Measurements from ENCODE around the gene ASPN.

Gene ASPN

DNA sequence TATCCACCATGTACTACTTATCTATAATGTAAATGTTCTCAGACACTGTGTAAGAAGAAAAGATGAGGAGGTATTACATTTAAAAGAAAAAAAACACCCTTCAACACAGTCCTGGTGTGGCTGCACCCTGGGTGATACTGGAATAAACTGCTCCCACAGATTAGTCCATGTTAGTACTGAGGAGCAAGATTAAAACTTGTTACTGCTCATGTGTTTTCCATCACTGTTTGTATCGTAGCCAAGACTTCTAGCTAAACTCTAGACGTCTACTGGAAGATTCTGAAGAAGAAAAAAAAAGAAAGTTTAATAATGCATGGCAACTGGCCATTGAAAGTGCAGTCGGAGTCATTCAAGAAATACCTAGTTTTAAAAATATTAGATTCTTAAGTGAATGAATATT, at the start of gene ASPN:
ASPN (minus strand) TSS at position 178 of the 400 bp plus-strand sequence.
- H2AFZ ChIP-seq (ENCODE audit: low read length): no peak within 1 kb of the TSS
- no peaks in the 10 kb centered on the region for H3K27me3 ChIP-seq (ENCODE audit: insufficient read depth, low read length)
- H3F3A ChIP-seq (ENCODE audit: insufficient read depth, low read length): no peaks in the 10 kb centered on the region
- no peaks in the 10 kb centered on the region for H3K4me1 ChIP-seq (ENCODE audit: insufficient read depth, low read length, severe bottlenecking)
- no peaks in the 10 kb centered on the region for H4K20me1 ChIP-seq (ENCODE audit: insufficient read depth, low read length)
- H3K9me2 ChIP-seq (ENCODE audit: low read depth, low read length): no peaks in the 10 kb centered on the region
- no peaks in the 10 kb centered on the region for H3K9me3 ChIP-seq (ENCODE audit: low read length)
- TF ChIP-seq CTCF (IDR thresholded peaks at IDR 0.05; ENCODE audit: low read length) (no peak), EZH2 (IDR thresholded peaks at IDR 0.05; ENCODE audit: borderline replicate concordance, low read length) (no peak)
- no peaks in the 10 kb centered on the region for H3K79me2 ChIP-seq (ENCODE audit: insufficient read depth, low read length)
- H3K9ac ChIP-seq (ENCODE audit: low read length): no peak within 1 kb of the TSS
- no peak within 1 kb of the TSS for H3K4me3 ChIP-seq (ENCODE audit: low read depth, low read length, poor library complexity, severe bottlenecking)
- H3K36me3 ChIP-seq (ENCODE audit: insufficient read depth, low read length): no peaks in the 10 kb centered on the region; the same call in 1 of the 2 replicates
- H3K4me2 ChIP-seq (ENCODE audit: low read length): no peak within 1 kb of the TSS
- H3K27ac ChIP-seq (ENCODE audit: low read depth, low read length, poor library complexity, severe bottlenecking): no peak within 1 kb of the TSS

DNA sequence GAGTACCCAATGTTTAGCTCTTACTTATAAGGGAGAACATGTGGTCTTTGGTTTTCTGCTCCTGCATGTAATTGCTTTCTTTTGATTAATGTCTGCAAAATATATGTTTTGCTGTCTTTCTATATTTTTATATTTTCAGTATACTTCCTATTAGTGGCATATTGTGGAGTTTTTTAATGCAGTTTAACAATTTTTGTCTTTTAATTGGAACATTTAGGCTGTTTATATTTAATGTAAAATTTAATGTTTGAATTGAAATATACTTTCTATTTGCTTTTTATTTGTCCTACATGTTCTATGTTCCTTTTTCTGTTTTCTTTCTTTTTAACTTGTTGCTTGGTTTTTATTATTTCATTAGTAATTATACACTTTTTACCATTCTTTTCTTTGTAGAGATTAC, 48.6 kb upstream of the ASPN start:
- TF ChIP-seq CTCF (IDR thresholded peaks at IDR 0.05; ENCODE audit: low read length): no peak
- no peak for TF ChIP-seq EZH2 (IDR thresholded peaks at IDR 0.05; ENCODE audit: borderline replicate concordance, low read length)
- H3K27me3 ChIP-seq (ENCODE audit: insufficient read depth, low read length): no peaks in the 10 kb centered on the region

DNA sequence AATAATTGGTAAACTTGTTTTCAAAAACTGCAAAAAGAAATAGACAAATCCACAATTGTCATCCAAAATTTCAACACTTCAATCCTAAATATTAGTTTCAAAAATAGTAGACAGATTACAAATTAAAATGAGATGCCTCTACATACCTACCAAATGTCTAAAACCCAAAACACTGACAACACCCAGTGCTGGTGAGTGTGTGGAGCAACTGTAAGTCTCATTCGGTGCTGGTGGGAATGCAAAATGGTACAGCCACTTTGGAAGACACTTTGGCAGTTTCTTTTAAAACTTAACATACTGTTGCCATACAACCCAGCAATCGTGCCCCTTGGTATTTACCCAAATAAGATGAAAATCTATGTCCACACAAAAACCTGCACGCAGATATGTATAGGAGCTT, 46.8 kb upstream of the ASPN start:
- no peaks in the 10 kb centered on the region for H3K27me3 ChIP-seq (ENCODE audit: insufficient read depth, low read length)
- H3K36me3 ChIP-seq (ENCODE audit: insufficient read depth, low read length): no peaks in the 10 kb centered on the region
- H3K9me3 ChIP-seq (ENCODE audit: low read length): no peaks in the 10 kb centered on the region
- H3F3A ChIP-seq (ENCODE audit: insufficient read depth, low read length): no peaks in the 10 kb centered on the region
- no peaks in the 10 kb centered on the region for H4K20me1 ChIP-seq (ENCODE audit: insufficient read depth, low read length)
- no peak overlapping the region for H2AFZ ChIP-seq (ENCODE audit: low read length)
- no peaks in the 10 kb centered on the region for H3K79me2 ChIP-seq (ENCODE audit: insufficient read depth, low read length)
- no peak overlapping the region for H3K4me2 ChIP-seq (ENCODE audit: low read length)
- H3K9ac ChIP-seq (ENCODE audit: low read length): no peak overlapping the region
- no peaks in the 10 kb centered on the region for H3K9me2 ChIP-seq (ENCODE audit: low read depth, low read length)
- H3K4me3 ChIP-seq (ENCODE audit: low read depth, low read length, poor library complexity, severe bottlenecking): no peak overlapping the region
- no peak overlapping the region for H3K27ac ChIP-seq (ENCODE audit: low read depth, low read length, poor library complexity, severe bottlenecking)
- TF ChIP-seq CTCF (IDR thresholded peaks at IDR 0.05; ENCODE audit: low read length) (no peak), EZH2 (IDR thresholded peaks at IDR 0.05; ENCODE audit: borderline replicate concordance, low read length) (no peak)
- H3K4me1 ChIP-seq (ENCODE audit: insufficient read depth, low read length, severe bottlenecking): peaks cover 8% of the 10 kb centered on the region

More for the DNA sequence above, 48.6 kb upstream of the ASPN start:
- H3K4me3 ChIP-seq (ENCODE audit: low read depth, low read length, poor library complexity, severe bottlenecking): no peak overlapping the region
- H3K9ac ChIP-seq (ENCODE audit: low read length): no peak overlapping the region
- no peaks in the 10 kb centered on the region for H4K20me1 ChIP-seq (ENCODE audit: insufficient read depth, low read length)
- no peaks in the 10 kb centered on the region for H3K36me3 ChIP-seq (ENCODE audit: insufficient read depth, low read length)
- no peak overlapping the region for H3K27ac ChIP-seq (ENCODE audit: low read depth, low read length, poor library complexity, severe bottlenecking)
- H3K4me2 ChIP-seq (ENCODE audit: low read length): no peak overlapping the region
- no peaks in the 10 kb centered on the region for H3F3A ChIP-seq (ENCODE audit: insufficient read depth, low read length)
- peaks cover 18% of the 10 kb centered on the region for H3K4me1 ChIP-seq (ENCODE audit: insufficient read depth, low read length, severe bottlenecking)
- no peak overlapping the region for H2AFZ ChIP-seq (ENCODE audit: low read length)
- H3K79me2 ChIP-seq (ENCODE audit: insufficient read depth, low read length): no peaks in the 10 kb centered on the region
- no peaks in the 10 kb centered on the region for H3K9me2 ChIP-seq (ENCODE audit: low read depth, low read length)
- H3K9me3 ChIP-seq (ENCODE audit: low read length): no peaks in the 10 kb centered on the region

Measured in OCI-LY1 (cell line).